ENCODE measurements around the gene OR4L1. TPM values are rescaled to one million over a fixed set of nuclear protein-coding genes. Genes with fewer than 3 reads are reported as not detected.

OR4L1 gene, protein sequence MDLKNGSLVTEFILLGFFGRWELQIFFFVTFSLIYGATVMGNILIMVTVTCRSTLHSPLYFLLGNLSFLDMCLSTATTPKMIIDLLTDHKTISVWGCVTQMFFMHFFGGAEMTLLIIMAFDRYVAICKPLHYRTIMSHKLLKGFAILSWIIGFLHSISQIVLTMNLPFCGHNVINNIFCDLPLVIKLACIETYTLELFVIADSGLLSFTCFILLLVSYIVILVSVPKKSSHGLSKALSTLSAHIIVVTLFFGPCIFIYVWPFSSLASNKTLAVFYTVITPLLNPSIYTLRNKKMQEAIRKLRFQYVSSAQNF
- polyA plus RNA-seq = not detected

- no peaks in the 10 kb centered on the region for H3K4me1 ChIP-seq (ENCODE audit: control insufficient read depth in 2 of 2, insufficient read depth in 2 of 2, low read length in 1 of 2)
- H3K27me3 ChIP-seq (ENCODE audit: control insufficient read depth in 1 of 2, insufficient read depth in 2 of 2, low read length in 2 of 2) = no peaks in the 10 kb centered on the region
- no peak within 1 kb of the TSS for H3K4me3 ChIP-seq (ENCODE audit: low read depth in 1 of 2, low read length in 2 of 2)
- 58 to 59% methylated on average over 2 of the region's 2 CpGs for WGBS, 2 donors
- H3K27ac ChIP-seq (ENCODE audit: low read depth in 2 of 2, low read length in 1 of 2) = no peak within 1 kb of the TSS
- no peaks in the 10 kb centered on the region for H3K36me3 ChIP-seq (ENCODE audit: control insufficient read depth in 2 of 2, insufficient read depth in 2 of 2, low read length in 1 of 2)
- peaks cover 3 to 7% of the 10 kb centered on the region in 2 donors for H3K9me3 ChIP-seq (ENCODE audit: control insufficient read depth in 2 of 2, insufficient read depth in 1 of 2, low read depth in 1 of 2, low read length in 1 of 2)
Observed at GRCh38 chr14:20059745-20060144, at the start of gene OR4L1. Gene OR4L1 (plus strand): TSS chr14:20060045. CDS start chr14:20060045, 0 bp downstream.

- 72 to 73% methylated on average over 2 of the region's 2 CpGs for WGBS, 2 donors
- H3K27ac ChIP-seq (ENCODE audit: low read depth in 2 of 2, low read length in 1 of 2) = no peak within 1 kb of the TSS
- H3K36me3 ChIP-seq (ENCODE audit: control insufficient read depth in 2 of 2, insufficient read depth in 2 of 2, low read length in 1 of 2) = no peaks in the 10 kb centered on the region
Observed at GRCh38 chr14:20019257-20019865, 40.5 kb upstream of the OR4L1 start, which contains the start of gene OR4K14. Gene OR4K14 (minus strand): TSS chr14:20019307. CDS start chr14:20015193, 4,114 bp downstream.

DNA sequence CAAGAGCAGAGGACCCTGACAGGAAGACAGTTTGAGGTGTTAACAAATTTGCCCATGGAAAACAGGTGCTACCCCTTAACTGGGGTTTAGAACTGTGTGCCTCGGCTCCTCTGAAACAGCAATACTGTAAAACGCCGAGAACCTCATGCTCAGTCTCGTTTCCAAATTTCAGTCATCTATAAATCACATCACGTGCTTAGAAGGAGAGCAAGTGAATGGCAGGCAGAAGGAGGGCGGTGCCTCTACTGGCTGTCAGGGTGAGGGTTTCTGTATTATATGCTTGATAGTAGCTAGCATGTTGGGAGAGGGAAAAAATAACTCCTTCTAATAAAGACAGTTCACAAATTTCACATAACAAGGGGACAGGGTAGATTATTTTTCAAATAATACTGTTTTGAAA lies 28.8 kb upstream of the OR4L1 start:
- no peaks in the 10 kb centered on the region for H3K9me3 ChIP-seq (ENCODE audit: control insufficient read depth in 2 of 2, insufficient read depth in 1 of 2, low read depth in 1 of 2, low read length in 1 of 2)
- H3K36me3 ChIP-seq (ENCODE audit: control insufficient read depth in 2 of 2, insufficient read depth in 2 of 2, low read length in 1 of 2) = no peaks in the 10 kb centered on the region
- no peak overlapping the region for H3K4me3 ChIP-seq (ENCODE audit: low read depth in 1 of 2, low read length in 2 of 2)
- WGBS, 2 donors = 75% methylated on average over 6 of the region's 6 CpGs
- no peaks in the 10 kb centered on the region for H3K4me1 ChIP-seq (ENCODE audit: control insufficient read depth in 2 of 2, insufficient read depth in 2 of 2, low read length in 1 of 2)
- H3K27me3 ChIP-seq (ENCODE audit: control insufficient read depth in 1 of 2, insufficient read depth in 2 of 2, low read length in 2 of 2) = no peaks in the 10 kb centered on the region
- no peak overlapping the region for H3K27ac ChIP-seq (ENCODE audit: low read depth in 2 of 2, low read length in 1 of 2)

More at GRCh38 chr14:20019257-20019865, 40.5 kb upstream of the OR4L1 start, which contains the start of gene OR4K14:
- no peak within 1 kb of the TSS for H3K4me3 ChIP-seq (ENCODE audit: low read depth in 1 of 2, low read length in 2 of 2)
- H3K27me3 ChIP-seq (ENCODE audit: control insufficient read depth in 1 of 2, insufficient read depth in 2 of 2, low read length in 2 of 2) = no peaks in the 10 kb centered on the region
- peaks cover under 1 to 5% of the 10 kb centered on the region in 2 donors for H3K9me3 ChIP-seq (ENCODE audit: control insufficient read depth in 2 of 2, insufficient read depth in 1 of 2, low read depth in 1 of 2, low read length in 1 of 2)
- no peaks in the 10 kb centered on the region for H3K4me1 ChIP-seq (ENCODE audit: control insufficient read depth in 2 of 2, insufficient read depth in 2 of 2, low read length in 1 of 2)

GRCh38 chr14:20035449-20035848 lies 24.4 kb upstream of the OR4L1 start:
- H3K27ac ChIP-seq (ENCODE audit: low read depth in 2 of 2, low read length in 1 of 2) = no peak overlapping the region
- no peaks in the 10 kb centered on the region for H3K4me1 ChIP-seq (ENCODE audit: control insufficient read depth in 2 of 2, insufficient read depth in 2 of 2, low read length in 1 of 2)
- no peaks in the 10 kb centered on the region for H3K9me3 ChIP-seq (ENCODE audit: control insufficient read depth in 2 of 2, insufficient read depth in 1 of 2, low read depth in 1 of 2, low read length in 1 of 2)
- no peak overlapping the region for H3K4me3 ChIP-seq (ENCODE audit: low read depth in 1 of 2, low read length in 2 of 2)
- no peaks in the 10 kb centered on the region for H3K27me3 ChIP-seq (ENCODE audit: control insufficient read depth in 1 of 2, insufficient read depth in 2 of 2, low read length in 2 of 2)
- 59 to 64% methylated on average over 3 of the region's 3 CpGs for WGBS, 2 donors
- H3K36me3 ChIP-seq (ENCODE audit: control insufficient read depth in 2 of 2, insufficient read depth in 2 of 2, low read length in 1 of 2) = no peaks in the 10 kb centered on the region

DNA sequence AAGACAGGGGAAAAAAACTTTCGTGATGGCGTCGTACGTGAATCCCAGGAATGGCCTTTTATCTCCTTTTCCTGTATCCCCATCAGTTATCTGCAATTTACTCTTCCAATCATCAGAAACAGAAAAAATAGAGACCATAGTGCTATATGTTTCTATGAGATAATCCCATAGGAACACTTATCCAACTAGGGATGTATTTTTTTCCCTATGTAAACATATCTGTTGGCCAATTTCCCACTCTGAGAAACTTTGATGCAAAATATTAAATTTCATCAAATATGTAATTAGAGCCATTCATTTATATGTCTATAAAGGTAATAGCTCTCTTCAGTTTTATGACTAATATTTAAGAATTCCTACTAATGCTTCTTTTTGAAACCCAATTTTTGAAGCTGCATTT lies 23.9 kb upstream of the OR4L1 start, which contains the start of gene OR4K13:
Gene OR4K13 (minus strand): TSS at position 101 of the 400 bp plus-strand sequence. CDS start 1,280 bp downstream, outside the sequence.
- no peak within 1 kb of the TSS for H3K4me3 ChIP-seq (ENCODE audit: low read depth in 1 of 2, low read length in 2 of 2)
- no peaks in the 10 kb centered on the region for H3K36me3 ChIP-seq (ENCODE audit: control insufficient read depth in 2 of 2, insufficient read depth in 2 of 2, low read length in 1 of 2)
- H3K9me3 ChIP-seq (ENCODE audit: control insufficient read depth in 2 of 2, insufficient read depth in 1 of 2, low read depth in 1 of 2, low read length in 1 of 2) = no peaks in the 10 kb centered on the region
- no peaks in the 10 kb centered on the region for H3K4me1 ChIP-seq (ENCODE audit: control insufficient read depth in 2 of 2, insufficient read depth in 2 of 2, low read length in 1 of 2)
- no peaks in the 10 kb centered on the region for H3K27me3 ChIP-seq (ENCODE audit: control insufficient read depth in 1 of 2, insufficient read depth in 2 of 2, low read length in 2 of 2)
- H3K27ac ChIP-seq (ENCODE audit: low read depth in 2 of 2, low read length in 1 of 2) = no peak within 1 kb of the TSS
- 93 to 94% methylated on average over 4 of the region's 4 CpGs for WGBS, 2 donors

GRCh38 chr14:20044243-20044642 lies 15.6 kb upstream of the OR4L1 start:
- H3K36me3 ChIP-seq (ENCODE audit: control insufficient read depth in 2 of 2, insufficient read depth in 2 of 2, low read length in 1 of 2) = no peaks in the 10 kb centered on the region
- H3K4me1 ChIP-seq (ENCODE audit: control insufficient read depth in 2 of 2, insufficient read depth in 2 of 2, low read length in 1 of 2) = no peaks in the 10 kb centered on the region
- no peak overlapping the region for H3K27ac ChIP-seq (ENCODE audit: low read depth in 2 of 2, low read length in 1 of 2)
- no peaks in the 10 kb centered on the region for H3K9me3 ChIP-seq (ENCODE audit: control insufficient read depth in 2 of 2, insufficient read depth in 1 of 2, low read depth in 1 of 2, low read length in 1 of 2)
- H3K4me3 ChIP-seq (ENCODE audit: low read depth in 1 of 2, low read length in 2 of 2) = no peak overlapping the region
- 70 to 71% methylated on average over 5 of the region's 5 CpGs for WGBS, 2 donors
- H3K27me3 ChIP-seq (ENCODE audit: control insufficient read depth in 1 of 2, insufficient read depth in 2 of 2, low read length in 2 of 2) = no peaks in the 10 kb centered on the region

GRCh38 chr14:20048202-20048601 lies 11.6 kb upstream of the OR4L1 start:
- H3K27ac ChIP-seq (ENCODE audit: low read depth in 2 of 2, low read length in 1 of 2) = no peak overlapping the region
- no peaks in the 10 kb centered on the region for H3K4me1 ChIP-seq (ENCODE audit: control insufficient read depth in 2 of 2, insufficient read depth in 2 of 2, low read length in 1 of 2)
- H3K36me3 ChIP-seq (ENCODE audit: control insufficient read depth in 2 of 2, insufficient read depth in 2 of 2, low read length in 1 of 2) = no peaks in the 10 kb centered on the region
- no peaks in the 10 kb centered on the region for H3K27me3 ChIP-seq (ENCODE audit: control insufficient read depth in 1 of 2, insufficient read depth in 2 of 2, low read length in 2 of 2)
- WGBS, 2 donors = 63 to 67% methylated on average over 1 of the region's 1 CpG
- H3K9me3 ChIP-seq (ENCODE audit: control insufficient read depth in 2 of 2, insufficient read depth in 1 of 2, low read depth in 1 of 2, low read length in 1 of 2) = no peaks in the 10 kb centered on the region
- H3K4me3 ChIP-seq (ENCODE audit: low read depth in 1 of 2, low read length in 2 of 2) = no peak overlapping the region

DNA sequence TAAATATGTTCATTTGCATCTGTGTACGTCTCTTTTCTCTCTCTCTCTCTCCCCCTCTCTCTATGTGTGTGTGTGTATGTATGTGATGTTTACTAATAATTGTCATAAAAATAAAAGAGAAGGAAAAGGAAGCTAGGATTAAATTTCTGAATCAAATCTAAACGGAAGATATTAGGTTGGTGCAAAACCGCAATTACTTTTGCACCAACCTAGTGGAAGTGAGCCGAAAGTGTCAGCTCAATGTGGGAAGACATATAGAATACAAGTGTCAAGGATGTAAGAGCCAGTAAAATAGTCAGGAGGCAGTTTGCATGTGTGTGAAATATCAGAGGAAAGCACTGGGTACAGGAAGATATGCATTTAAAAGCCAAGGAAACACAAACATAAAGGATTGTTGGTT lies 32.2 kb downstream of the OR4L1 start:
- Histone ChIP-seq H3K4me3 (ENCODE audit: low read depth in 1 of 2, low read length in 2 of 2) (no peak overlapping the region), H3K27ac (ENCODE audit: low read depth in 2 of 2, low read length in 1 of 2) (no peak overlapping the region), H3K27me3 (ENCODE audit: control insufficient read depth in 1 of 2, insufficient read depth in 2 of 2, low read length in 2 of 2) (peaks cover 0 to 2% of the 10 kb centered on the region in 2 donors), H3K4me1 (ENCODE audit: control insufficient read depth in 2 of 2, insufficient read depth in 2 of 2, low read length in 1 of 2) (no peaks in the 10 kb centered on the region), H3K36me3 (ENCODE audit: control insufficient read depth in 2 of 2, insufficient read depth in 2 of 2, low read length in 1 of 2) (no peaks in the 10 kb centered on the region), H3K9me3 (ENCODE audit: control insufficient read depth in 2 of 2, insufficient read depth in 1 of 2, low read depth in 1 of 2, low read length in 1 of 2) (no peaks in the 10 kb centered on the region)
- WGBS, 2 donors = 31 to 44% methylated on average over 4 of the region's 4 CpGs

DNA sequence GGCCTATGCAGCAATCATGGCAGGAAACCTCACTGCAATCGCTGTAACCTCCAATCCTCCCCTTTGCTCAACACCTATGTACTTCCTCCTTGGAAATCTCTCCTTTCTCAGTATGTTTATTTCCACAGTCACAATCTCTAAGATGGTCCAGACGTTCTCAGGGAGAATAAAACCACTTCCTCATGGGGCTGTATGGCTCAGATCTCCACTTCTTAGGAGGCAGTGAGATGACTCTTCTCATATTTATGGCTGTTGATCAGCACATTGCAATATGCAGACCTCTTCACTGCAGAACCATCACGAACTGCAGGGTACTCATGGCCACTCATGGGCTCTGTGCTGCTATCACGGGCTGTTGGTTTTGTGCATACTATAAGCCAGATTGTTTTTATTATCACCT lies 33.6 kb downstream of the OR4L1 start:
- H3K4me1 ChIP-seq (ENCODE audit: control insufficient read depth in 2 of 2, insufficient read depth in 2 of 2, low read length in 1 of 2) = no peaks in the 10 kb centered on the region
- H3K9me3 ChIP-seq (ENCODE audit: control insufficient read depth in 2 of 2, insufficient read depth in 1 of 2, low read depth in 1 of 2, low read length in 1 of 2) = no peaks in the 10 kb centered on the region
- H3K36me3 ChIP-seq (ENCODE audit: control insufficient read depth in 2 of 2, insufficient read depth in 2 of 2, low read length in 1 of 2) = no peaks in the 10 kb centered on the region
- no peak overlapping the region for H3K27ac ChIP-seq (ENCODE audit: low read depth in 2 of 2, low read length in 1 of 2)
- WGBS, 2 donors = 22 to 24% methylated on average over 4 of the region's 4 CpGs
- H3K27me3 ChIP-seq (ENCODE audit: control insufficient read depth in 1 of 2, insufficient read depth in 2 of 2, low read length in 2 of 2) = peaks cover 0 to 2% of the 10 kb centered on the region in 2 donors
- no peak overlapping the region for H3K4me3 ChIP-seq (ENCODE audit: low read depth in 1 of 2, low read length in 2 of 2)
